GM23338 (cell line): ENCODE data around the gene SLC4A5. TPM values are rescaled to one million over a fixed set of nuclear protein-coding genes. Genes with fewer than 3 reads are reported as not detected.

Experiments used
- ATAC-seq: fragments of 200-7000 bp; cut with Tn5 transposase; 3 replicates; pipeline ENCODE4 v1.9.1; 2020
- DNase-seq: peaks from one replicate; pipeline ENCODE4 v3.0.0-alpha.2; 2015; ENCODE audit warnings: low spot score
- H2AFZ ChIP-seq: fragments of 200-600 bp; sonication (generic); 2 replicates; pipeline ENCODE4 v1.8.0; 2016; ENCODE audit warnings: antibody characterized with exemption, mild to moderate bottlenecking, moderate library complexity
- H3F3A ChIP-seq: fragments of 200-600 bp; sonication (generic); replicated peaks from 2 replicates; pipeline ENCODE4 v1.8.0; 2017; ENCODE audit warnings: antibody characterized with exemption, mixed run types, low read depth
- H3K27ac ChIP-seq: fragments of 200-600 bp; sonication (generic); 2 replicates; pipeline ENCODE4 v1.6.1; 2016; ENCODE audit warnings: low read depth
- H3K27me3 ChIP-seq: fragments of 200-600 bp; sonication (generic); 2 replicates; pipeline ENCODE4 v1.8.0; 2016; ENCODE audit warnings: mild to moderate bottlenecking, mixed run types, moderate library complexity; ENCODE audit not compliant: insufficient read depth
- H3K36me3 ChIP-seq: fragments of 200-600 bp; sonication (generic); 2 replicates; pipeline ENCODE4 v1.8.0; 2016; ENCODE audit warnings: mild to moderate bottlenecking; ENCODE audit not compliant: insufficient read depth
- H3K4me1 ChIP-seq: fragments of 200-600 bp; sonication (generic); 2 replicates; pipeline ENCODE4 v1.8.0; 2016; ENCODE audit warnings: mild to moderate bottlenecking, moderate library complexity; ENCODE audit not compliant: insufficient read depth
- H3K4me2 ChIP-seq: fragments of 200-600 bp; sonication (generic); 2 replicates; pipeline ENCODE4 v1.7.1; 2017; ENCODE audit warnings: mixed run types
- H3K4me3 ChIP-seq: fragments of 200-600 bp; sonication (generic); 2 replicates; pipeline ENCODE4 v1.6.1; 2016; ENCODE audit warnings: mixed run types
- H3K79me2 ChIP-seq: fragments of 200-600 bp; sonication (generic); replicated peaks from 2 replicates; pipeline ENCODE4 v1.8.0; 2017; ENCODE audit warnings: mild to moderate bottlenecking; ENCODE audit not compliant: insufficient read depth
- H3K9me2 ChIP-seq: fragments of 200-600 bp; sonication (generic); 2 replicates; pipeline ENCODE4 v1.8.0; 2017; ENCODE audit not compliant: insufficient read depth
- H4K20me1 ChIP-seq: fragments of 200-600 bp; sonication (generic); replicated peaks from 2 replicates; pipeline ENCODE4 v1.8.0; 2017; ENCODE audit warnings: mild to moderate bottlenecking; ENCODE audit not compliant: insufficient read depth
- H3K27ac Mint-ChIP-seq: 2 replicates; pipeline ENCODE4 v1.8.0; 2020; ENCODE audit warnings: inconsistent platforms, mild to moderate bottlenecking, moderate library complexity, mixed read lengths
- H3K27me3 Mint-ChIP-seq: 3 replicates; pipeline ENCODE4 v1.8.0; 2022; ENCODE audit warnings: low read depth, mild to moderate bottlenecking, moderate library complexity, mixed read lengths, inconsistent platforms; ENCODE audit not compliant: insufficient read depth, poor library complexity
- H3K36me3 Mint-ChIP-seq: 3 replicates; pipeline ENCODE4 v1.8.0; 2021; ENCODE audit warnings: low read depth, mild to moderate bottlenecking, inconsistent platforms, moderate library complexity, mixed read lengths
- H3K4me1 Mint-ChIP-seq: 3 replicates; pipeline ENCODE4 v1.8.0; 2020; ENCODE audit warnings: mild to moderate bottlenecking, inconsistent platforms, mixed read lengths
- H3K4me3 Mint-ChIP-seq: 3 replicates; pipeline ENCODE4 v1.8.0; 2021; ENCODE audit warnings: moderate library complexity, mild to moderate bottlenecking, inconsistent platforms, mixed read lengths
- H3K9me3 Mint-ChIP-seq: 3 replicates; pipeline ENCODE4 v1.8.0; 2020; ENCODE audit warnings: moderate library complexity, mild to moderate bottlenecking, inconsistent platforms, mixed read lengths
- CREB1 ChIP-seq: fragments of 250-450 bp; sonication (Bioruptor Pico); IDR thresholded peaks from 2 replicates; pipeline ENCODE4 v1.5.0; 2020; ENCODE audit warnings: low read depth, mild to moderate bottlenecking, moderate library complexity
- EZH2 ChIP-seq: fragments of 200-600 bp; sonication (generic); IDR thresholded peaks from one replicate; pipeline ENCODE4 v1.8.0; 2017; ENCODE audit warnings: antibody characterized with exemption, mild to moderate bottlenecking, low read depth; ENCODE audit not compliant: unreplicated experiment
- EZH2phosphoT487 ChIP-seq: fragments of 200-600 bp; sonication (generic); IDR thresholded peaks from one replicate; pipeline ENCODE4 v1.8.1; 2018; ENCODE audit warnings: antibody characterized with exemption; ENCODE audit not compliant: unreplicated experiment
- JUNB ChIP-seq: IDR thresholded peaks from one replicate; pipeline ENCODE4 v1.6.1; 2016; ENCODE audit warnings: antibody characterized with exemption; ENCODE audit not compliant: unreplicated experiment
- NANOG ChIP-seq: IDR thresholded peaks from 2 replicates; pipeline ENCODE4 v1.6.1; 2016; ENCODE audit warnings: antibody characterized with exemption, borderline replicate concordance
- POLR2AphosphoS5 ChIP-seq: IDR thresholded peaks from 2 replicates; pipeline ENCODE4 v1.6.1; 2016; ENCODE audit warnings: antibody characterized with exemption, low read depth
- STAT1 ChIP-seq: IDR thresholded peaks from one replicate; pipeline ENCODE4 v1.6.1; 2016; ENCODE audit warnings: antibody characterized with exemption; ENCODE audit not compliant: unreplicated experiment
- ZNF114 ChIP-seq: fragments of 250-450 bp; sonication (Bioruptor Pico); IDR thresholded peaks from 2 replicates; pipeline ENCODE4 v1.5.0; 2020; ENCODE audit warnings: mild to moderate bottlenecking, moderate library complexity
- ZNF331 ChIP-seq: fragments of 250-450 bp; sonication (Bioruptor Pico); IDR thresholded peaks from 2 replicates; pipeline ENCODE4 v1.5.0; 2020; ENCODE audit warnings: low read depth, mild to moderate bottlenecking, moderate library complexity
- polyA plus RNA-seq: library from polyadenylated mRNA; unstranded; fragments of >200 nt; fragmentation: Nextera tagmentation; extraction: Ambion mirVana; gene quantifications from 2 replicates; pipeline ENCODE4 v1.2.1, GENCODE V29; 2016
- total RNA-seq: library from RNA; depleted of rRNA; stranded (reverse); fragments of >200 nt; shearing (Covaris generic); gene quantifications from 2 replicates; pipeline ENCODE4 v1.2.3, GENCODE V29; 2014
- TF ChIP-seq, protein P1 (sequence below): IDR thresholded peaks from 2 replicates; pipeline ENCODE4 v1.6.1; 2016; ENCODE audit warnings: antibody characterized with exemption
- TF ChIP-seq, protein P2 (sequence below), 2 experiments: fragments of 200-600 bp in 1 of 2; sonication (generic) in 1 of 2; conservative IDR thresholded peaks; 2 replicates each; pipeline versions ENCODE4 v1.5.1 to v1.6.1; 2016 to 2017; ENCODE audit warnings: antibody characterized with exemption in 2 of 2, low read depth in 2 of 2, mild to moderate bottlenecking in 2 of 2, moderate library complexity in 1 of 2
- TF ChIP-seq, protein P3 (sequence below): IDR thresholded peaks from one replicate; pipeline ENCODE4 v1.6.1; 2018; ENCODE audit warnings: antibody characterized with exemption; ENCODE audit not compliant: unreplicated experiment
- TF ChIP-seq, protein P4 (sequence below): fragments of 250-450 bp; sonication (Bioruptor Pico); IDR thresholded peaks from 2 replicates; pipeline ENCODE4 v1.5.0; 2020; ENCODE audit warnings: mild to moderate bottlenecking, moderate library complexity

The SLC4A5 gene
- total and polyA plus RNA-seq, 2 experiments from 2014 or later: 0.24 to 0.70 TPM

DNA sequence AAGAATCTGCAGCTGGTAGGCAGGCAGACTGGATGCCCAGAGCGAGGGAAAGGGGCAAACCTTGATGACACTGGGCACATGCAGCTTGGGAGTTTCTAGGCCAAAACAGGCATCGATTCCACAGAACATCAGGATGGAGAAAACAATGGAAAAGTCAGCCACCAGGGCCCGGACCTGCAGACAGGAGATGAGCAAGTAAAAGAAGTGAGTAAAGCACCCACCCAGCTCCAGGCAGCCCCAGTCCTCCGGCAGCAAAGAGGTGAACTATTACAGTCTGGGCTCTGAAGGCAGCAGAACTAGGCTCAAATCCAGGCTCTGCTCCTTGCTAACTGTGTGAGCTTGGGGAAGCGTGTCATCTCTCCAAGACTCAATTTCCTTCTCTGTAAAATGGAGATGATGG, 108.2 kb downstream of the SLC4A5 start:
- no peaks in the 10 kb centered on the region for H3K9me3 Mint-ChIP-seq
- no peaks in the 10 kb centered on the region for H3K9me2 ChIP-seq
- no peak overlapping the region for H3K4me3 ChIP-seq
- H3K4me1 ChIP-seq: no peaks in the 10 kb centered on the region
- no peaks in the 10 kb centered on the region for H3K79me2 ChIP-seq
- H3K27me3 Mint-ChIP-seq: no peaks in the 10 kb centered on the region
- H4K20me1 ChIP-seq: no peaks in the 10 kb centered on the region
- TF ChIP-seq, protein P1, sequence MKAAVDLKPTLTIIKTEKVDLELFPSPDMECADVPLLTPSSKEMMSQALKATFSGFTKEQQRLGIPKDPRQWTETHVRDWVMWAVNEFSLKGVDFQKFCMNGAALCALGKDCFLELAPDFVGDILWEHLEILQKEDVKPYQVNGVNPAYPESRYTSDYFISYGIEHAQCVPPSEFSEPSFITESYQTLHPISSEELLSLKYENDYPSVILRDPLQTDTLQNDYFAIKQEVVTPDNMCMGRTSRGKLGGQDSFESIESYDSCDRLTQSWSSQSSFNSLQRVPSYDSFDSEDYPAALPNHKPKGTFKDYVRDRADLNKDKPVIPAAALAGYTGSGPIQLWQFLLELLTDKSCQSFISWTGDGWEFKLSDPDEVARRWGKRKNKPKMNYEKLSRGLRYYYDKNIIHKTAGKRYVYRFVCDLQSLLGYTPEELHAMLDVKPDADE: no peak
- TF ChIP-seq EZH2 (no peak), JUNB (no peak), CREB1 (no peak), POLR2AphosphoS5 (no peak), NANOG (no peak), ZNF114 (no peak), EZH2phosphoT487 (no peak), ZNF331 (CRISPR knock-in tag) (no peak), STAT1 (no peak)
- TF ChIP-seq, protein P2, sequence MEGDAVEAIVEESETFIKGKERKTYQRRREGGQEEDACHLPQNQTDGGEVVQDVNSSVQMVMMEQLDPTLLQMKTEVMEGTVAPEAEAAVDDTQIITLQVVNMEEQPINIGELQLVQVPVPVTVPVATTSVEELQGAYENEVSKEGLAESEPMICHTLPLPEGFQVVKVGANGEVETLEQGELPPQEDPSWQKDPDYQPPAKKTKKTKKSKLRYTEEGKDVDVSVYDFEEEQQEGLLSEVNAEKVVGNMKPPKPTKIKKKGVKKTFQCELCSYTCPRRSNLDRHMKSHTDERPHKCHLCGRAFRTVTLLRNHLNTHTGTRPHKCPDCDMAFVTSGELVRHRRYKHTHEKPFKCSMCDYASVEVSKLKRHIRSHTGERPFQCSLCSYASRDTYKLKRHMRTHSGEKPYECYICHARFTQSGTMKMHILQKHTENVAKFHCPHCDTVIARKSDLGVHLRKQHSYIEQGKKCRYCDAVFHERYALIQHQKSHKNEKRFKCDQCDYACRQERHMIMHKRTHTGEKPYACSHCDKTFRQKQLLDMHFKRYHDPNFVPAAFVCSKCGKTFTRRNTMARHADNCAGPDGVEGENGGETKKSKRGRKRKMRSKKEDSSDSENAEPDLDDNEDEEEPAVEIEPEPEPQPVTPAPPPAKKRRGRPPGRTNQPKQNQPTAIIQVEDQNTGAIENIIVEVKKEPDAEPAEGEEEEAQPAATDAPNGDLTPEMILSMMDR (conservative IDR thresholded peaks at IDR 0.05; ENCODE audit: low read depth in 2 of 2): no peak
- TF ChIP-seq, protein P3, sequence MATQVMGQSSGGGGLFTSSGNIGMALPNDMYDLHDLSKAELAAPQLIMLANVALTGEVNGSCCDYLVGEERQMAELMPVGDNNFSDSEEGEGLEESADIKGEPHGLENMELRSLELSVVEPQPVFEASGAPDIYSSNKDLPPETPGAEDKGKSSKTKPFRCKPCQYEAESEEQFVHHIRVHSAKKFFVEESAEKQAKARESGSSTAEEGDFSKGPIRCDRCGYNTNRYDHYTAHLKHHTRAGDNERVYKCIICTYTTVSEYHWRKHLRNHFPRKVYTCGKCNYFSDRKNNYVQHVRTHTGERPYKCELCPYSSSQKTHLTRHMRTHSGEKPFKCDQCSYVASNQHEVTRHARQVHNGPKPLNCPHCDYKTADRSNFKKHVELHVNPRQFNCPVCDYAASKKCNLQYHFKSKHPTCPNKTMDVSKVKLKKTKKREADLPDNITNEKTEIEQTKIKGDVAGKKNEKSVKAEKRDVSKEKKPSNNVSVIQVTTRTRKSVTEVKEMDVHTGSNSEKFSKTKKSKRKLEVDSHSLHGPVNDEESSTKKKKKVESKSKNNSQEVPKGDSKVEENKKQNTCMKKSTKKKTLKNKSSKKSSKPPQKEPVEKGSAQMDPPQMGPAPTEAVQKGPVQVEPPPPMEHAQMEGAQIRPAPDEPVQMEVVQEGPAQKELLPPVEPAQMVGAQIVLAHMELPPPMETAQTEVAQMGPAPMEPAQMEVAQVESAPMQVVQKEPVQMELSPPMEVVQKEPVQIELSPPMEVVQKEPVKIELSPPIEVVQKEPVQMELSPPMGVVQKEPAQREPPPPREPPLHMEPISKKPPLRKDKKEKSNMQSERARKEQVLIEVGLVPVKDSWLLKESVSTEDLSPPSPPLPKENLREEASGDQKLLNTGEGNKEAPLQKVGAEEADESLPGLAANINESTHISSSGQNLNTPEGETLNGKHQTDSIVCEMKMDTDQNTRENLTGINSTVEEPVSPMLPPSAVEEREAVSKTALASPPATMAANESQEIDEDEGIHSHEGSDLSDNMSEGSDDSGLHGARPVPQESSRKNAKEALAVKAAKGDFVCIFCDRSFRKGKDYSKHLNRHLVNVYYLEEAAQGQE: no peak
- TF ChIP-seq, protein P4, sequence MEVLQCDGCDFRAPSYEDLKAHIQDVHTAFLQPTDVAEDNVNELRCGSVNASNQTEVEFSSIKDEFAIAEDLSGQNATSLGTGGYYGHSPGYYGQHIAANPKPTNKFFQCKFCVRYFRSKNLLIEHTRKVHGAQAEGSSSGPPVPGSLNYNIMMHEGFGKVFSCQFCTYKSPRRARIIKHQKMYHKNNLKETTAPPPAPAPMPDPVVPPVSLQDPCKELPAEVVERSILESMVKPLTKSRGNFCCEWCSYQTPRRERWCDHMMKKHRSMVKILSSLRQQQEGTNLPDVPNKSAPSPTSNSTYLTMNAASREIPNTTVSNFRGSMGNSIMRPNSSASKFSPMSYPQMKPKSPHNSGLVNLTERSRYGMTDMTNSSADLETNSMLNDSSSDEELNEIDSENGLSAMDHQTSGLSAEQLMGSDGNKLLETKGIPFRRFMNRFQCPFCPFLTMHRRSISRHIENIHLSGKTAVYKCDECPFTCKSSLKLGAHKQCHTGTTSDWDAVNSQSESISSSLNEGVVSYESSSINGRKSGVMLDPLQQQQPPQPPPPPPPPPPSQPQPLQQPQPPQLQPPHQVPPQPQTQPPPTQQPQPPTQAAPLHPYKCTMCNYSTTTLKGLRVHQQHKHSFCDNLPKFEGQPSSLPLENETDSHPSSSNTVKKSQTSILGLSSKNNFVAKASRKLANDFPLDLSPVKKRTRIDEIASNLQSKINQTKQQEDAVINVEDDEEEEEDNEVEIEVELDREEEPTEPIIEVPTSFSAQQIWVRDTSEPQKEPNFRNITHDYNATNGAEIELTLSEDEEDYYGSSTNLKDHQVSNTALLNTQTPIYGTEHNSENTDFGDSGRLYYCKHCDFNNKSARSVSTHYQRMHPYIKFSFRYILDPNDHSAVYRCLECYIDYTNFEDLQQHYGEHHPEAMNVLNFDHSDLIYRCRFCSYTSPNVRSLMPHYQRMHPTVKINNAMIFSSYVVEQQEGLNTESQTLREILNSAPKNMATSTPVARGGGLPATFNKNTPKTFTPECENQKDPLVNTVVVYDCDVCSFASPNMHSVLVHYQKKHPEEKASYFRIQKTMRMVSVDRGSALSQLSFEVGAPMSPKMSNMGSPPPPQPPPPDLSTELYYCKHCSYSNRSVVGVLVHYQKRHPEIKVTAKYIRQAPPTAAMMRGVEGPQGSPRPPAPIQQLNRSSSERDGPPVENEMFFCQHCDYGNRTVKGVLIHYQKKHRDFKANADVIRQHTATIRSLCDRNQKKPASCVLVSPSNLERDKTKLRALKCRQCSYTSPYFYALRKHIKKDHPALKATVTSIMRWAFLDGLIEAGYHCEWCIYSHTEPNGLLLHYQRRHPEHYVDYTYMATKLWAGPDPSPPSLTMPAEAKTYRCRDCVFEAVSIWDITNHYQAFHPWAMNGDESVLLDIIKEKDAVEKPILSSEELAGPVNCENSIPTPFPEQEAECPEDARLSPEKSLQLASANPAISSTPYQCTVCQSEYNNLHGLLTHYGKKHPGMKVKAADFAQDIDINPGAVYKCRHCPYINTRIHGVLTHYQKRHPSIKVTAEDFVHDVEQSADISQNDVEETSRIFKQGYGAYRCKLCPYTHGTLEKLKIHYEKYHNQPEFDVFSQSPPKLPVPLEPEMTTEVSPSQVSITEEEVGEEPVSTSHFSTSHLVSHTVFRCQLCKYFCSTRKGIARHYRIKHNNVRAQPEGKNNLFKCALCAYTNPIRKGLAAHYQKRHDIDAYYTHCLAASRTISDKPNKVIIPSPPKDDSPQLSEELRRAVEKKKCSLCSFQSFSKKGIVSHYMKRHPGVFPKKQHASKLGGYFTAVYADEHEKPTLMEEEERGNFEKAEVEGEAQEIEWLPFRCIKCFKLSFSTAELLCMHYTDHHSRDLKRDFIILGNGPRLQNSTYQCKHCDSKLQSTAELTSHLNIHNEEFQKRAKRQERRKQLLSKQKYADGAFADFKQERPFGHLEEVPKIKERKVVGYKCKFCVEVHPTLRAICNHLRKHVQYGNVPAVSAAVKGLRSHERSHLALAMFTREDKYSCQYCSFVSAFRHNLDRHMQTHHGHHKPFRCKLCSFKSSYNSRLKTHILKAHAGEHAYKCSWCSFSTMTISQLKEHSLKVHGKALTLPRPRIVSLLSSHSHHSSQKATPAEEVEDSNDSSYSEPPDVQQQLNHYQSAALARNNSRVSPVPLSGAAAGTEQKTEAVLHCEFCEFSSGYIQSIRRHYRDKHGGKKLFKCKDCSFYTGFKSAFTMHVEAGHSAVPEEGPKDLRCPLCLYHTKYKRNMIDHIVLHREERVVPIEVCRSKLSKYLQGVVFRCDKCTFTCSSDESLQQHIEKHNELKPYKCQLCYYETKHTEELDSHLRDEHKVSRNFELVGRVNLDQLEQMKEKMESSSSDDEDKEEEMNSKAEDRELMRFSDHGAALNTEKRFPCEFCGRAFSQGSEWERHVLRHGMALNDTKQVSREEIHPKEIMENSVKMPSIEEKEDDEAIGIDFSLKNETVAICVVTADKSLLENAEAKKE: no peak
- ATAC-seq: no peak
- no peaks in the 10 kb centered on the region for H3K36me3 Mint-ChIP-seq
- no peak overlapping the region for H3K27ac ChIP-seq
- DNase-seq: no peak
- H3K36me3 ChIP-seq: no peaks in the 10 kb centered on the region
- no peak overlapping the region for H3K27ac Mint-ChIP-seq
- H3F3A ChIP-seq: no peaks in the 10 kb centered on the region
- no peak overlapping the region for H3K4me3 Mint-ChIP-seq
- H3K4me2 ChIP-seq: no peak overlapping the region
- peaks cover 5% of the 10 kb centered on the region; the same call in 1 of the 3 replicates for H3K4me1 Mint-ChIP-seq
- no peaks in the 10 kb centered on the region for H3K27me3 ChIP-seq
- H2AFZ ChIP-seq: no peak overlapping the region
